GM21447 (cell line): ENCODE results near the gene NOG.

Experiments
- ATAC-seq: cut with Tn5 transposase; IDR thresholded peaks from one replicate; pipeline ENCODE4 v1.9.1; 2021; ENCODE audit not compliant: unreplicated experiment

The NOG gene

DNA sequence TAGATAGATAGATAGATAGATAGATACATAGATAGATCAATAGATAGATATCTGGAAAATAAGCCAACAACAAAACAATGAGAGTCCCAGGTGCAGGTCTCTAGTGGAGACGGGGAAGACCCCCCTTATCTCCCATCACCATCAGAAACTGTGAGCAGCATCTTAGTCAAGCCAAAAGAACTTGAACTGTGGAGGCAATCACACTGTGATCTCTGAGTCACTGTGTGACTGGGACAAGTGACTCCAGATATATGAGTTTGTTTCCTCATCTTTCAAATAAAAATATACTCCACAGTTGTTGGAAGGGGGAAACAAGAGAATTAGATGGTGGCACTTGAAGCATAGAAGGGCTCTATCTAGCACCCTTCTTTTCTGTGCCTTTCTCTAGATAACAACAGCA lies 42.1 kb downstream of the NOG start:
- no peak for ATAC-seq

DNA sequence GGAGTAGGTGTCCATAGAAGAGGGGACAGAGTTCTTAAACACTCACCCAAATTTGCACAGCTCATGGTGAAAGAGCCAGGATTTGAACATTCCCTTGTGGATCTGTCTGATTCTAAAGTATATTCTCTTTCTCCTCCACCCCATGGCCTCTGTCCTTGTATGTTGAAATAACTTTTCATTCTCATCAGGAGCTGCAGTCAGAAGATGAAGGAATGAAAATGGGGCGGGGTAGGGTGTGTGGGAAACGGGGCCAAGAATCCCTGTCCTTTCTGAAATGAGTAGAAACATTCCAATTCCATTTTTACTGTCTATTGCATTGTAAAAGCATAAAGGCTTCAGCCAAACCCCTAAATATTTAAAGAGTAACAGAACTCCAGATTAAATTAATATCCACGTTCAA lies 42.8 kb downstream of the NOG start:
- no peak for ATAC-seq

DNA sequence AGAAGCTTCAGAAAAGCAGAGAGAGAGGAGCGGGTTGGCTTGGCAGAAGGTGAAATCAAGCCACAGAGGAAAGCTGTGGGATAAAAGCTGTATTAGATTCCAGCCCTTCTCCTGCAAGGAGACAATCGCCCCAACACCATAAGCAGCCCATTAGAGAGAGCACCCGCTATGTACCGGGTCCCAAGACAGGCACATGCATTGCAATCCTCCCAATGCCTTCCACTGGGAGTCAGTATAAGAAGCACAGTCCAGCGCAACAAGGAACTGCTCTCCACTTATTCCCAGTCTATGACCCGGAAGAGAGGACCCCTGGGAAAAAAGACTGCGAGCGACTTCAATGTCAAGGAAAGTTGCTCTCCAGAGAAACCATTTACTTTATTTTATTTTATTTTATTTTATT lies 43.8 kb downstream of the NOG start:
- ATAC-seq, result no peak

DNA sequence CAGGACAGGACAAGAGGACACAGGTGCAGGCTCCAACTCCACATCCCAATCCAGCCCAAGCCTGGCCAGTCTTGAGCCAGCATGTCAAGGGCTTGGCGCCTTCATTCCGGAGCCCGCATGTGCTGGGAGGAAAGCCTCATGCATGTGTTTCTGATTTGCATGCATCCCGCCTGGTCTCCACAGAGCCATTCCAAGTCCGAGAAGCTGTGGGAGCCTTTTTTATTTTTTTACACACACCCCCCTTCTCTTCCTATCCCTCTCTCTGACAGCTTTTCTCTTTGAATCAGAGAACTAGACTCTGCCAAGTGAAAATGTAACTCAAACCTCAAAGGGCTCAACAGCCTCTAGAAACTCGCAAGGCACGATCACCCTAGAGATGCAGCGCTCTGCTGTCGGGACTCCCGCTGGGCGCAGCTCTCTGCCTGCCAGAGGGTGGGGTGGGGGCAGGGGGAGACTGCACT lies 45.1 kb downstream of the NOG start:
- ATAC-seq, result no peak

DNA sequence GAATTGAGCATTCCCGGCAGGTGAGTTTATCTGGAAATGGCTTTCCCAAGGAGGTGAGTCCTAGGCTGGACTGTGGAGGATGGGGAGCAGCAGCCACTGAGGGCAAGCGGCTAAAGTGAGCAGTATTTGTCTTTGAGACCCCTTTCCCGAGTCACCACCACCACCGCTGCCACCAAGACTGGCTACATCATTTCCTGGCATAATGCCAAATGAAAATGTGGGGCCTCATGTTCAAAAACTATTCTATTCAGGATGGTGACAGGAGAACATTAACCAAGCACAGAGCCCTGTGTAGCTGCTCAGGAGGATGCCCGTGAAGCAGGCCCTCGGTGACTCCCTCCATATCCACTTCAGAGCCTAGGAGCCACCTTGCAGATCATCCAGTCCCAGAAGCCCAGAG lies 46.0 kb downstream of the NOG start:
- ATAC-seq, result no peak

DNA sequence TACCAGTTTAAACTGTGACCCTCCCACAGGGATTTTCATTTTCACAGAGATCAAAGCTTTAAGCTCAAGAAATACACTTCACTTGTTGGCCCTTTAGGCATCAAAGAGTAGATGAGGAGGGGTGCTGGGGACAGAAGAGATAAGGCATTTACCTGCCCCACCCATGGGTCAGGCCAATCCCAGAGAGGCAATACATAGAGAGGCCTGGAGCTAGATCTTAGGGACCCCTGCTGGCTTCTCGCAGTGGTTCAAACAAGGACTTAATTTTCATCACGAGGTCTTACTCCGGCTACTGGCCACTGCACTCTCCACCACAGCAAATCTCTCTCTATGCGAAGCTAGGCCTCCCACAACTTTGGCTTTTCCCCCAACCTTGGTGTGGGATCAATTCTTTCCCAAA lies 46.6 kb downstream of the NOG start:
- ATAC-seq, result no peak

DNA sequence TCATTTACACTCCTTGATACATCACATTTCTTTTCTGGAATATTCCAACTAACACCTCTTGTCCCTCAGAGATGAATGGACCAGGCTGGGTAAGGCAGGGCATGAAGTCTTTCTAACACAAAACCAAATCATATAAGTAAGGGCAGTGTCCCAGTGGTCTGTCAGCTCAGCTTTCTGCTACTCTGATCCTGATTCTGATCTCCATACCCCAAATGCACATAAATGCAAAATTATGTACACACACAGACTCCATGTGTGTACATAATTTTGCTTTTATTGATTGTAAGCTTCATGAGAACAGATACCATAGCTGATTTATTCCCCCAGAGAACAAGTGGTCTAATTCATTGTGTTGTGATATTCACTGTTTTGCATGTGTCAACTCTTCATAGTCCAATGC lies 47.9 kb downstream of the NOG start:
- ATAC-seq, result no peak

DNA sequence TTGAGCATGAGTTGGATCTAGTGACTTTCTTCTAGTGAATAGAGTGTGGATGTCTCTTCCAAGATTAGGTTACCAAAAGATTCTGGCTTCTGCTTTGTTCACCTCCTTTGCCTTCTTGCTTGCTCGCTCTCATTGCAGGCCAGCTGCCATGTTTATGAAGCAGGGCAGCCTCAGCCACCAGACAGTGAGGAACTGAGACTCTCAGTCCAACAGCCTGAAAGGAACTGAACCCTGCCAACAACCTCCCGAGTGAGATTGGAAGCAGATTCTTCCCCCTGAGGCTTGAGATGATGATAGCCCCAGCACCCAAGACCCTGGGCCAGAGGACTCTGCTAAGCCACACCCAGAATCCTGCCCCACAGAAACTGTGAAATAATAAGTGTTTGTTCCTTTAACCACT lies 48.4 kb downstream of the NOG start:
- no peak for ATAC-seq

DNA sequence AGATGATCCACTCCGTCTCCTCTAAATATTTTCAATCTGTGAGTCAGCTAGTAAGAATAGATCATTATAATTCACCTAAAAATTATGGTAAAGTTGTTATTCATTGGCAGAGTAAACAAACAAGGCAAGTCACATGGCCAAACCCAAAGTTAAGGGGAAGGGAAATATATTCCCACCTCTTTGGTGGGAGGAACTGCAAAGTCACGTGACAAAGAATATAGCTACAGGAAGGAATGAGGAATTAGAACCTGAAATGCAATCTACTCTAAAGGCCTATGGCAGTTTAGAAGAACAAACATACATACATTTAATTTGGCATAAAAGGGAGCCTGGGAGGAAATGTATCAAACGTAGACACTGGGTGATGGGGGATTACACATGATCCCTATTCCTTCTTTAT lies 48.9 kb downstream of the NOG start:
- ATAC-seq, result no peak
